ENCODE measurements around the gene RILPL1. TPM values are rescaled to one million over a fixed set of nuclear protein-coding genes. Genes with fewer than 3 reads are reported as not detected.
"Not testable (repeated sequence)": the region's sequence is repeated elsewhere in the genome, so short reads cannot be mapped to it uniquely, and the experiment has no call there.

The RILPL1 gene
- total and polyA plus RNA-seq, 4 donors = 1.3 to 2.7 (median 2.1) TPM

GRCh38 chr12:123468786-123469185, 64.7 kb downstream of the RILPL1 start:
- no peaks in the 10 kb centered on the region for H3K9me3 ChIP-seq (ENCODE audit: control insufficient read depth in 4 of 4, low read length in 3 of 4)
- DNase-seq (ENCODE audit: low spot score) = no peak
- 67% methylated on average over 1 of the region's 1 CpG for WGBS

GRCh38 chr12:123465084-123465483, 68.4 kb downstream of the RILPL1 start:
- TF ChIP-seq GABPA (IDR thresholded peaks at IDR 0.05 in 1 of 2, conservative IDR thresholded peaks at IDR 0.05 in 1 of 2) (no peak), CTCF (IDR thresholded peaks at IDR 0.05; ENCODE audit: low read depth, low read length, missing input control) (no peak), MAX (IDR thresholded peaks at IDR 0.05) (no peak), TAF1 (conservative IDR thresholded peaks at IDR 0.05) (no peak), HNF4G (IDR thresholded peaks at IDR 0.05) (no peak), FOXA1 (IDR thresholded peaks at IDR 0.05) (no peak), EGR1 (IDR thresholded peaks at IDR 0.05; ENCODE audit: low read depth in 2 of 2) (no peak), ZBTB33 (IDR thresholded peaks at IDR 0.05) (no peak), REST (IDR thresholded peaks at IDR 0.05) (no peak), YY1 (IDR thresholded peaks at IDR 0.05) (no peak), RAD21 (IDR thresholded peaks at IDR 0.05) (no peak), NR2F2 (IDR thresholded peaks at IDR 0.05) (no peak), JUND (IDR thresholded peaks at IDR 0.05) (no peak), SP1 (IDR thresholded peaks at IDR 0.05) (no peak), ATF3 (IDR thresholded peaks at IDR 0.05) (no peak)
- Histone ChIP-seq H3K27ac (ENCODE audit: low read depth in 1 of 2, low read length in 2 of 2) (no peak overlapping the region), H3K4me3 (ENCODE audit: low read depth in 1 of 3, low read length in 3 of 3) (no peak overlapping the region), H3K4me1 (ENCODE audit: control insufficient read depth in 4 of 4, insufficient read depth in 4 of 4, low read length in 3 of 4) (no peaks in the 10 kb centered on the region), H3K9me3 (ENCODE audit: control insufficient read depth in 4 of 4, low read length in 3 of 4) (no peaks in the 10 kb centered on the region), H3K9ac (ENCODE audit: low read depth in 1 of 2, low read length in 2 of 2) (no peak overlapping the region), H3K36me3 (ENCODE audit: control insufficient read depth in 4 of 4, insufficient read depth in 3 of 4, low read depth in 1 of 4, low read length in 3 of 4) (peaks cover 7 to 17% (median 11%) of the 10 kb centered on the region in 4 donors), H3K27me3 (ENCODE audit: control insufficient read depth in 4 of 4, insufficient read depth in 4 of 4, low read length in 3 of 4) (no peaks in the 10 kb centered on the region)
- 95% methylated on average over 4 of the region's 4 CpGs for WGBS
- no peak for DNase-seq (ENCODE audit: low spot score)

More at GRCh38 chr12:123468786-123469185, 64.7 kb downstream of the RILPL1 start:
- Histone ChIP-seq H3K27me3 (ENCODE audit: control insufficient read depth in 4 of 4, insufficient read depth in 4 of 4, low read length in 3 of 4) (no peaks in the 10 kb centered on the region), H3K36me3 (ENCODE audit: control insufficient read depth in 4 of 4, insufficient read depth in 3 of 4, low read depth in 1 of 4, low read length in 3 of 4) (peaks cover 3 to 26% (median 11%) of the 10 kb centered on the region in 4 donors), H3K27ac (ENCODE audit: low read depth in 1 of 2, low read length in 2 of 2) (no peak overlapping the region), H3K4me3 (ENCODE audit: low read depth in 1 of 3, low read length in 3 of 3) (no peak overlapping the region), H3K4me1 (ENCODE audit: control insufficient read depth in 4 of 4, insufficient read depth in 4 of 4, low read length in 3 of 4) (peaks cover 0 to 8% (median 2%) of the 10 kb centered on the region in 4 donors), H3K9ac (ENCODE audit: low read depth in 1 of 2, low read length in 2 of 2) (no peak overlapping the region)
- TF ChIP-seq HNF4A (conservative IDR thresholded peaks at IDR 0.05) (no peak), RAD21 (IDR thresholded peaks at IDR 0.05) (peak in 1 of 2 donors; percentile 17)

- WGBS = 98% methylated on average over 11 of the region's 11 CpGs
- peaks cover 7 to 17% (median 11%) of the 10 kb centered on the region in 4 donors for H3K36me3 ChIP-seq (ENCODE audit: control insufficient read depth in 4 of 4, insufficient read depth in 3 of 4, low read depth in 1 of 4, low read length in 3 of 4)
- not testable (repeated sequence) for DNase-seq (ENCODE audit: low spot score); H3K4me1 ChIP-seq (ENCODE audit: control insufficient read depth in 4 of 4, insufficient read depth in 4 of 4, low read length in 3 of 4); H3K27me3 ChIP-seq (ENCODE audit: control insufficient read depth in 4 of 4, insufficient read depth in 4 of 4, low read length in 3 of 4); H3K9me3 ChIP-seq (ENCODE audit: control insufficient read depth in 4 of 4, low read length in 3 of 4); H3K27ac ChIP-seq (ENCODE audit: low read depth in 1 of 2, low read length in 2 of 2); H3K4me3 ChIP-seq (ENCODE audit: low read depth in 1 of 3, low read length in 3 of 3); H3K9ac ChIP-seq (ENCODE audit: low read depth in 1 of 2, low read length in 2 of 2)
Measured at GRCh38 chr12:123463174-123463573, 70.3 kb downstream of the RILPL1 start.
